Endothelial cell of umbilical vein (primary cell): Measurements from ENCODE around the gene CLPSL2. TPM values are rescaled to one million over a fixed set of nuclear protein-coding genes. Genes with fewer than 3 reads are reported as not detected.

Experiments
- BruUV-seq: library from RNA; stranded (reverse); fragments of 400-500 nt; replicated peaks from 2 replicates; lab custom pipeline; 2021; lab: Mats Ljungman, UMichigan
- CTCF ChIA-PET: fragments of 300-600, 350-600 bp; sonication (Branson Sonifier 250); formaldehyde crosslinking; loops from one replicate; lab custom pipeline; 2021; ENCODE audit warnings: antibody characterized with exemption, inconsistent platforms; lab: Charles Lee
- POLR2A ChIA-PET: fragments of 300-600, 350-600 bp; sonication (Branson Sonifier 250); formaldehyde crosslinking; loops from one replicate; lab custom pipeline; 2021; ENCODE audit warnings: antibody characterized with exemption, inconsistent platforms; lab: Charles Lee
- DNase-seq: peaks from one replicate; pipeline ENCODE4 v3.0.0-alpha.2; 2011; ENCODE audit warnings: low read depth, low spot score
- FAIRE-seq: peaks from 2 replicates; lab custom pipeline; 2011; peaks lifted over from hg19 to GRCh38; lab: Jason Lieb, UNC
- H2AFZ ChIP-seq: 2 replicates; pipeline ENCODE4 v1.6.0; 2012; ENCODE audit warnings: low read depth, low read length, control low read depth, inconsistent platforms
- H3K27ac ChIP-seq: 2 replicates; pipeline ENCODE4 v1.5.1; 2011; ENCODE audit warnings: low read depth, mild to moderate bottlenecking, control low read depth, low read length, moderate library complexity; ENCODE audit not compliant: insufficient read depth
- H3K27me3 ChIP-seq, 2 experiments: 2 replicates each; pipeline versions ENCODE4 v1.6.0 to v1.6.1; 2011; ENCODE audit warnings: low read length in 2 of 2, mixed read lengths in 1 of 2; ENCODE audit not compliant: control insufficient read depth in 2 of 2, insufficient read depth in 2 of 2
- H3K36me3 ChIP-seq, 2 experiments: 2 replicates in 1 of 2; 3 replicates in 1 of 2; pipeline ENCODE4 v1.5.1; 2011; ENCODE audit warnings: low read length in 2 of 2, mild to moderate bottlenecking in 1 of 2, moderate library complexity in 1 of 2; ENCODE audit not compliant: control insufficient read depth in 2 of 2, insufficient read depth in 2 of 2; ENCODE audit errors: extremely low read depth in 1 of 2
- H3K4me1 ChIP-seq: 3 replicates; pipeline ENCODE4 v1.5.1; 2011; ENCODE audit warnings: mild to moderate bottlenecking, low read length; ENCODE audit not compliant: control insufficient read depth, insufficient read depth; ENCODE audit errors: extremely low read depth
- H3K4me2 ChIP-seq: 2 replicates; pipeline ENCODE4 v1.6.1; 2011; ENCODE audit warnings: low read length, control low read depth, mixed read lengths; ENCODE audit not compliant: insufficient read depth
- H3K4me3 ChIP-seq, 3 experiments: fragments of 200-600 bp in 1 of 3; sonication (generic), shearing (Covaris generic) in 1 of 3; replicated peaks in 1 of 3; 2 replicates each; pipeline ENCODE4 v1.5.1; 2011 to 2016; ENCODE audit warnings: control low read depth in 3 of 3, low read length in 3 of 3, mild to moderate bottlenecking in 2 of 3, inconsistent platforms in 1 of 3, low read depth in 1 of 3, moderate library complexity in 1 of 3; ENCODE audit not compliant: insufficient read depth in 1 of 3
- H3K79me2 ChIP-seq: 2 replicates; pipeline ENCODE4 v1.6.0; 2012; ENCODE audit warnings: low read length, inconsistent platforms; ENCODE audit not compliant: control insufficient read depth, insufficient read depth
- H3K9ac ChIP-seq: replicated peaks from 2 replicates; pipeline ENCODE3; 2011; ENCODE audit warnings: low read length, control low read depth; ENCODE audit not compliant: insufficient read depth; ENCODE audit errors: extremely low read depth
- H3K9me1 ChIP-seq: replicated peaks from 3 replicates; pipeline ENCODE4 v1.6.0; 2011; ENCODE audit warnings: mild to moderate bottlenecking, low read length; ENCODE audit not compliant: control insufficient read depth, insufficient read depth; ENCODE audit errors: extremely low read depth
- H3K9me3 ChIP-seq: replicated peaks from 2 replicates; pipeline ENCODE4 v1.5.1; 2012; ENCODE audit warnings: low read length, inconsistent platforms; ENCODE audit not compliant: control insufficient read depth, insufficient read depth
- H4K20me1 ChIP-seq: replicated peaks from 2 replicates; pipeline ENCODE3; 2011; ENCODE audit warnings: mild to moderate bottlenecking, low read length; ENCODE audit not compliant: control insufficient read depth, insufficient read depth; ENCODE audit errors: extremely low read depth
- GATA2 ChIP-seq: IDR thresholded peaks from 2 replicates; pipeline ENCODE4 v1.7.0; 2011; ENCODE audit warnings: low read depth, mild to moderate bottlenecking, moderate library complexity, mixed read lengths, low read length; ENCODE audit not compliant: insufficient read length, insufficient read depth
- JUN ChIP-seq: IDR thresholded peaks from 2 replicates; pipeline ENCODE4 v1.6.1; 2011; ENCODE audit warnings: borderline replicate concordance, low read depth; ENCODE audit not compliant: insufficient read length, insufficient read depth
- POLR2A ChIP-seq: IDR thresholded peaks from 2 replicates; pipeline ENCODE4 v1.6.1; 2012; ENCODE audit warnings: low read depth, mild to moderate bottlenecking, control low read depth, low read length
- dilution Hi-C: fragments of 300-500 bp; cut with MboI; formaldehyde crosslinking; loops from one replicate; pipeline ENCODE4 v1.15.0; 2019; ENCODE audit warnings: low sequenced_read_pairs; ENCODE audit not compliant: extremely low pct_ligation_motif_present
- intact Hi-C: fragments of 100-400 bp; cut with micrococcal nuclease; formaldehyde crosslinking; loops from one replicate; pipeline ENCODE4 v1.10.0; 2022
- polyA plus RNA-seq, 4 experiments: library from polyadenylated mRNA; depleted of rRNA in 3 of 4; stranded (reverse) in 3 of 4; unstranded in 1 of 4; fragments of >200 nt; gene quantifications; 2 replicates each; pipeline versions ENCODE4 v1.2.1 to v1.2.3, GENCODE V29; 2011 to 2012; ENCODE audit warnings: missing spikeins in 1 of 4
- total RNA-seq: library from RNA; stranded (reverse); gene quantifications from 2 replicates; pipeline ENCODE4 v1.2.3, GENCODE V29; 2021
- TF ChIP-seq, protein P1 (sequence below), 2 donors: IDR thresholded peaks; 1 replicate in 1 of 2; 2 replicates in 1 of 2; pipeline ENCODE4 v1.5.1; 2011; ENCODE audit warnings: low read length in 2 of 2, mild to moderate bottlenecking in 2 of 2, moderate library complexity in 2 of 2, control low read depth in 1 of 2, inconsistent platforms in 1 of 2, low read depth in 1 of 2; ENCODE audit not compliant: insufficient read depth in 1 of 2; ENCODE audit errors: extremely low read depth in 1 of 2

CLPSL2 gene
- total and polyA plus RNA-seq, 2 donors (not counting 3 experiments of a cell fraction or from before 2014, with no cell fraction given): not detected

DNA sequence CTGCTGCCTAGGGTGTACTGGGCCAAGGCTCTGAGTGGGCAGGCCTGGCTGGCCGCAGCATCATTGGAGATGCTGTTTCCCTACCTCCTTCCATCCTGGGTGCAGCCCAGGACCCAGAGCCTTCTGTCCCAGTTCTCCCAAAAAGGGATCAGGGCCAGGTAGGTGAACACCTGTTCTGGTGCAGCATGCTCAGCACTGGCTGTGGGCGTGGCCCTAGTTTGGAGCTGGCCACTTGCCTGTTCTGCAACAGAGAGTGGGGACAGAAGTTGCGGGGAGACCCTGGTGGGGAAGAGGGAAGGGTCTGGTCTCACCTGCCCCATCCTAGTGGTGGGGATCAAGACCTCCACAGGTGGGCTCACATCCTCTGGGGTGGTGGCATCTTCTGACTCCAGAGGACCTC is 40.9 kb upstream of the CLPSL2 start:
- DNase-seq (no peak), FAIRE-seq (no peak)
- TF ChIP-seq POLR2A (no peak), JUN (no peak)
- TF ChIP-seq, protein P1, sequence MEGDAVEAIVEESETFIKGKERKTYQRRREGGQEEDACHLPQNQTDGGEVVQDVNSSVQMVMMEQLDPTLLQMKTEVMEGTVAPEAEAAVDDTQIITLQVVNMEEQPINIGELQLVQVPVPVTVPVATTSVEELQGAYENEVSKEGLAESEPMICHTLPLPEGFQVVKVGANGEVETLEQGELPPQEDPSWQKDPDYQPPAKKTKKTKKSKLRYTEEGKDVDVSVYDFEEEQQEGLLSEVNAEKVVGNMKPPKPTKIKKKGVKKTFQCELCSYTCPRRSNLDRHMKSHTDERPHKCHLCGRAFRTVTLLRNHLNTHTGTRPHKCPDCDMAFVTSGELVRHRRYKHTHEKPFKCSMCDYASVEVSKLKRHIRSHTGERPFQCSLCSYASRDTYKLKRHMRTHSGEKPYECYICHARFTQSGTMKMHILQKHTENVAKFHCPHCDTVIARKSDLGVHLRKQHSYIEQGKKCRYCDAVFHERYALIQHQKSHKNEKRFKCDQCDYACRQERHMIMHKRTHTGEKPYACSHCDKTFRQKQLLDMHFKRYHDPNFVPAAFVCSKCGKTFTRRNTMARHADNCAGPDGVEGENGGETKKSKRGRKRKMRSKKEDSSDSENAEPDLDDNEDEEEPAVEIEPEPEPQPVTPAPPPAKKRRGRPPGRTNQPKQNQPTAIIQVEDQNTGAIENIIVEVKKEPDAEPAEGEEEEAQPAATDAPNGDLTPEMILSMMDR (IDR thresholded peaks at IDR 0.05; ENCODE audit: extremely low read depth in 1 of 2, insufficient read depth in 1 of 2, low read depth in 1 of 2, low read length in 2 of 2): no peak
- Histone ChIP-seq H2AFZ (no peak overlapping the region), H3K4me2 (no peak overlapping the region), H3K79me2 (no peaks in the 10 kb centered on the region), H3K9me1 (no peaks in the 10 kb centered on the region), H3K27ac (no peak overlapping the region), H3K27me3 (no peaks in the 10 kb centered on the region), H3K4me3 (no peak overlapping the region), H3K9ac (no peak overlapping the region), H4K20me1 (no peaks in the 10 kb centered on the region), H3K9me3 (no peaks in the 10 kb centered on the region), H3K36me3 (no peaks in the 10 kb centered on the region), H3K4me1 (peaks cover 18% of the 10 kb centered on the region)
- ChIA-PET CTCF (interaction anchor here (2.1 to 7.9 kb wide), 10 partner anchors 15 to 221 kb away, joined by 4 to 252 read pairs (median 54); partner anchors contain the start of gene FKBP5), POLR2A (no interaction called here)
- no TSS peak for BruUV-seq
- intact Hi-C loops (loop anchor here (10.0 kb wide), 1 partner anchor 441 kb away; the partner anchor contains the start of gene DEF6), dilution Hi-C loops (no loop called here)

DNA sequence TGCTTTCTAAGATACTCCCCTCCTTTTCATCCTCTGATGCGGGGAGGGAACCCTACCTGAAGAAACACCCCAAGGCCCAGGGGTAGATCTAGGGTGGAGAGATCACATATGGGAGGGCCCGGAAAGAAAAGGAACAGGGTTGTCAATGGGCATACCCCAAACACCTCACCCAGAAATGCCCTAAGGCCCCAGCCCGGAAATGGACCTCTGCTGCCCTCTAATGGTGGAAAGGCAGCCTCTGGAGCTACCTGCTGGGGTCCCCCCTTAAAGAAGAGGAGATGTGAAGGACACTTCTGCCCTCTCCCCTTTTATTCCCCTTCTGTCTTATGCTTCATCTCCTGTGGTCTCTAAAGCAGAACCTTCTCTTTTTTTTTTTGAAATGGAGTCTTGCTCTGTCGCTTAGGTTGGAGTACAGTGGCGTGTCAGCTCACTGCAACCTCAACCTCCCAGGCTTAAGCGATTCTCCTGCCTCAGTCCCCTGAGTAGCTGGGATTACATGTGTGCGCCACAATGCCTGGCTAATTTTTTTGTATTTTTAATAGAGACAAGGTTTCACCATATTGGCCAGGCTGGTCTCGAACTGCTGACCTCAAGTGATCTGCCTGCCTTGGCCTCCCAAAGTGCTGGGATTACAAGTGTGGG is 40.0 kb upstream of the CLPSL2 start:
- DNase-seq: peak; percentile 54

More for the DNA sequence above, 40.0 kb upstream of the CLPSL2 start:
- Histone ChIP-seq H3K27ac (no peak overlapping the region), H3K4me1 (peaks cover 14% of the 10 kb centered on the region), H3K79me2 (no peaks in the 10 kb centered on the region), H3K27me3 (no peaks in the 10 kb centered on the region), H3K36me3 (no peaks in the 10 kb centered on the region), H4K20me1 (no peaks in the 10 kb centered on the region), H3K9me3 (no peaks in the 10 kb centered on the region), H3K9ac (no peak overlapping the region), H3K4me3 (no peak overlapping the region), H2AFZ (no peak overlapping the region), H3K4me2 (no peak overlapping the region), H3K9me1 (no peaks in the 10 kb centered on the region)
- TF ChIP-seq GATA2: no peak
- TF ChIP-seq, protein P1 (IDR thresholded peaks at IDR 0.05; ENCODE audit: extremely low read depth in 1 of 2, insufficient read depth in 1 of 2, low read depth in 1 of 2, low read length in 2 of 2): peak; percentile 81 to 91
- dilution Hi-C loops: no loop called here
- POLR2A ChIA-PET: interaction anchor here (0.5 to 1.0 kb wide), 2 partner anchors 52 to 400 kb away, joined by 3 to 4 read pairs; no protein-coding TSS in a partner anchor
- CTCF ChIA-PET: interaction anchor here (0.6 to 7.9 kb wide), 48 partner anchors 10 to 418 kb away, joined by 3 to 252 read pairs (median 12); partner anchors contain the start of gene FKBP5
- BruUV-seq: no TSS peak
- intact Hi-C loops: loop anchor here (1.0 to 10.0 kb wide), 4 partner anchors 48 to 442 kb away; partner anchors contain the start of genes DEF6 and FKBP5
- FAIRE-seq: peak; percentile 77
